Skeletal muscle cell (primary cell): Measurements from ENCODE around the gene TMEM260.

Experiments
- DNase-seq: peaks from one replicate; pipeline ENCODE4 v3.0.0-alpha.2; 2010; ENCODE audit warnings: low read depth
- H3K4me3 ChIP-seq: 2 replicates; pipeline ENCODE4 v1.5.1; 2011; ENCODE audit warnings: low read depth, mild to moderate bottlenecking, control low read depth, low read length, moderate library complexity

TMEM260 gene

DNA sequence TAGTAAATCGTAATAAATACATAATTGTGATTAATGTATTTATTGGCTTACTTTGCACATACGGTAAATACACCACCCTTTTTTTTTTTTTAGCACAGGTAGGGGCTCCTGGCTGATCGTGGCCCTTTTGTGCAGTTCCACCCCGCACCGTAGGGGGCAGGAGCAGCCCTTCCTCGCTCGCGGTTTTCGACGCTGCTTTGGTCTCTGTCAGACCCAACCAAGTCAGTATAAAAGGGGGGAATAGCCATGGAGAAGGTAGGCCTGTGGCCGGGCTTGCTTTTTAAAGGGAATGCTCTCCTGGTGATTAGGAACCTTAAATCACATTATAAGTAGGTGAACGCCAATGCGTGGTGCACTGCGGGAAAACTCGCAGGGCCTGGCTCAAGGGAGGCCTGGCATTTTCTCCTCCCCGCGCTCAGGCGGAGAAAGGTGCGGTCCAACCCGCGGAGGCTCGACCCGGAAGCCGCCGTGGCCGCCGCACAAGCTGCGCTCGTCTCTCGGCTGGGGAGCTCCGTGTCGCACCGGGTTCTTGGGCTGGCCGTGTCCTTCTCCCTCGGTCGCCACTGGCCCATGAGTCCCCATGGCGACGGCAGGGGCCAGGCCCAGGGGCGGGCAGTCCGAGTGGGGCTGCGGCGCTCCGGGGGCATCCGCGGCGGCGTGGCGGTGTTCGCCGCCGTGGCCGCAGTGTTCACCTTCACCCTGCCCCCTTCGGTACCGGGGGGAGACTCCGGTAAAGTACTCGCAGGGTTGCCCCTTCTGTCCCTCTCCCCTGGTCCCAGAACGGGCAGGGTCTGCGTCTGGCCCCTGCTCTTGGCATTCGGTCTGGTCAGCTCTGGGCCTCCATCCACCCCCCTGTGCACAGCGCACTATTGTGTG, at the start of gene TMEM260:
Gene TMEM260, plus strand, starts transcription at position 454 of the 876 bp plus-strand sequence. Its CDS starts 117 bp downstream, at position 571.
- DNase-seq = peak; percentile 52
- peak within 1 kb of the TSS; percentile 94 for H3K4me3 ChIP-seq

DNA sequence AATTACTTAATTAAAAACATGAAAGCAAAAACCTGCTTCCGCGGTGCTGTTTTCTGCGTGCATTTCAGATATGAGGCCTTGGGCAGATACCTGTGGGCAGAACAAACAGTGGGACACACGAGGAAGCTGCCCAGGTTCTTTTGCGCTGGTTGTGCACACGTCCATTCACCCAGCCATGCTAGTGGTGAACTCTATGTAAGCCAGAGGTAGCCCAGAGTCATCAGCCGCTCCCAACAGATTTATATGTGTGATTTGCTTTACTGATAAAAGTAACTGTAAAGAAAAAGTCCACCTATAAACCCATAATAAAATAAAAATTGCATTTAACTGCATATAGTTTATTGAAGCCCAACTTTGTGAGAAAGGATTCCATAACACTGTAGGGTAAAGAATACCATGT, 47.1 kb upstream of the TMEM260 start:
- DNase-seq = no peak
- H3K4me3 ChIP-seq = no peak overlapping the region

DNA sequence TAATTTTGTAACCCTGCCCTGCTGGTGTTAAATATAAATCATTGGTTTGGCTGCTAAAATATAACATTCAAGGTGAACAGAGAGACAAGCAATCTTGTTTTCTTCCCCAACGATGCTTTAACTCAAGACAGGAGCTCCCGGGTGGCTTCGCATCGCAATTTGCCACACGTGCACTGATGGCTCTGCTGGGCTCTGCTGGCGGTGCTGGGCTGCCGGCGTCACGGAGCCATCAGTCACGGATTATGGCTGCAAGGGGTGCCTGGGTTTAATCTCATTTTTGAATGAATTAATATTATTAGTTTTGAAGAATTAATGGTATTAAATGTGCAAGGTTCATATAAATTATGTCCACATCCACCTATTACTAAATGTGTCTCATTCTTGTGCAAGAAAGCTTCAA, 44.9 kb upstream of the TMEM260 start:
- no peak overlapping the region for H3K4me3 ChIP-seq
- no peak for DNase-seq

DNA sequence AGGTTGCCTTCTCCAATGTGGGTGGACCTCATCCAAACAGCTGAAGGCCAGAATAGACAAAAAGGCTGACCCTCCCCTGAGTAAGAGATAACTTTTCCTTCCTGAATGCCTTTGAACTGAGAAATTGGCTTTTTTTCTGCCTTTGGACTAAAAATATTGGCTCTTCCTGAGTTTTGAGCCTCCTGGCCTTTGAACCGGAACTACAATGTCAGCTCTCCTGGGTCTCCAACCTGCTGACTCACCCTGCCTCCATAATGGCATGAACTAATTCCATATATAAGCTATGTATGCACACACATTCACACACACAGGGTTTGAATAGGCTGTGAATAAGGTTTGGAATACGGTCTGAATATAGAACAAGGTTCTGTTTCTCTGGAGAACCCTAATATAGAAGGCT, 39.7 kb upstream of the TMEM260 start:
- H3K4me3 ChIP-seq = no peak overlapping the region
- no peak for DNase-seq

DNA sequence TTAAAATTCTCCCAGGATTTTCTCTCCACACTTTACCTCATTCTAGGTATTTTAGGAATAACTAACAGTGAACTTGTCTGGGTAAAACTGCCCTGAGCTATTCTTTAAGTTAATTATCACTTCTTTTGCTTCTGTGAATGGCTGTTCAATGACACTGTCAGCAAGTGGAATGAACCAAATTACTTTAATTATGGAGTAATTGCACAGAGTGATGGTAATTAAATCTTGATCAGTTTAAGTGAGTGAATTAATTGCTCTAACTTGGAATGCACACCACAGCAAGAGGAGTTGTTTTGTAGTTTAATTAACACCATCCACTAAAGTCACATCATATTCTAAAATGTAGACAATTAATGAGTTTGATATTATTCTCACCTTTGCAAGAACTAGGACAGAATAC, 36.2 kb upstream of the TMEM260 start:
- DNase-seq = no peak
- no peak overlapping the region for H3K4me3 ChIP-seq

DNA sequence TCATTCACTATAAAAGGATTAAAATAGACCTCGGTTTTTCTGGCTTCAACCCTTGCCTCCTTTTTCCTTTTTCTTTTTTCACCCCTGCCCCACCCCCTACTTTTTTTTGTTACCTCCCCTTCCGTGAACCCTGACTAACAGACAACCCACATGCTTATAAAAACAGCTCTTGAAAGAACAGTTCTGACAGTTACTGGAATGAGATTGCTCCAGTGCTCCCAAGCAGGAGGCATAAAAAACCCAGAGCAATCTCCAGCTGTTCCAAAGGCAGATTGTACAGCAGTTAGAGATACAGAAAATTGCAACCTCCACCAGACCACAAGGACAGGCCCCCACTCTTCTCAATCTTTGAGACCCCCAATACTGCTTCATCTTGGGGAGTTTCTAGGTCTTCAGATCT, 29.9 kb upstream of the TMEM260 start:
- no peak overlapping the region for H3K4me3 ChIP-seq
- DNase-seq = no peak

DNA sequence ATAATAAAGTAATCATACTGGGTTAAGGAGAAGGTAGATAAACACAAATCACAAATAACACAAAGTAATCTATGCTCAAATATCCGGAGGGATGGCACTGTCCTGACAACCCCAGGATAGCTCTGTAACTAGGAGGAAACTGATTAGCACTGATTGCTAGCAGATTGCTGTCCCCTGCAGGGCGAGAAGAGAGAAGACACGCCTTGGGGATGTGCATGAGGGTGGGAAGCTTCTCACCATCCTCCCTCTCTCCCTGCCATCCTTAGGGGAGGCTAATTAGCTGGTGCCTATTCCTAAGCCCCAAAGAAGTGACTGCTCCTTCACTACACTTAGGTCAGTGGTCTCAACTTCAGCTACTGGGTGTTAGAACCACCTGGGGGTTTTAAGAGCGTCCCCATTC, 27.0 kb upstream of the TMEM260 start:
- no peak for DNase-seq
- H3K4me3 ChIP-seq = no peak overlapping the region

DNA sequence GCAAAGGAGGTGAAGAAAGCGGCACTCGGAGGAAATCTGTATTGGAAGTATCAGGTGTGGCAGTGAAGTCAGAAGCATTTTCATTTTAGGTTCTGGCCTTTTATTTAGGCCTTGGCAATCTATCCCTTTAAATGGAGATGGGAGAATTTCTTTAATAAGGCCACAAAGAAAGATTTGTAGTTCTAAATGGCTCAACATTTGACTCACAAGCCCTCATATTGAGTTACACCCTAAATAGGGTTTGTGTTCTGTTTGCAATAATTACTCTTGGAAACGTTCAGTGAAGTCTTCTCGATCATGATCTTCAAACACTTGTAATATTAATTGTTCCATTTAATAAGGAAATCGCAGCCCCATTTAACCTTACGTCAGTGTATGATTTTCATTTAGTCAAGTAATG, 25.3 kb upstream of the TMEM260 start:
- no peak for DNase-seq
- no peak overlapping the region for H3K4me3 ChIP-seq

DNA sequence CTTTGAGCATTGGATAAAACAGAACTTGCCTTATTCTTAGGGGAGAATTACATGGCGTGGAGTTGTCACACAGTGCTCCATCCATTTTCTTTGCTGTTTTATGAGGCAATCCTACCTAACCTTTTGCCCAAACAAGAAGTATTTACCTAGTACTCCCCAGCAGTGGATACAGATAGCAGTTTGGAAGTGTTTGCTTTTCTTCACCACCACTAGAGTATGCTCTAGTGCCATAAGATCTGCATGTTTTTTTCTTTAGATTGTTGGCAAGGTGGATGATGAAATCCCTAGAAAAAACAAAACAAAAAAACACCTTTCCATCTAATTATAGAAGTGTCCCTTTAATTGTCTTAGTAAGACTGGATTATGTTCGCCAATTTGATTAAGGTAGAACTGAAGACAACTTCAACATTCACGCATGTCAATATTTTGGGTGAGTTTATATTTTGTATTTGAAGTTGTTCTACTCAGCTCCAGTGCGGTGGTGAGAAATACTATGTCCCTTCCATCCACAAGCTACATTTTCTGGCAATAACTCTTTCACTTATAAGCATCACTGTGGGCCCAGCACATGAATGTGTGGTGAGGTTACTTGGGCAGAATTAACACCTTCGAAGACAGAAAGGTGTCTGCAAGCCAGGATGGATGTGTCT, 23.6 kb upstream of the TMEM260 start:
- no peak for DNase-seq
- no peak overlapping the region for H3K4me3 ChIP-seq

DNA sequence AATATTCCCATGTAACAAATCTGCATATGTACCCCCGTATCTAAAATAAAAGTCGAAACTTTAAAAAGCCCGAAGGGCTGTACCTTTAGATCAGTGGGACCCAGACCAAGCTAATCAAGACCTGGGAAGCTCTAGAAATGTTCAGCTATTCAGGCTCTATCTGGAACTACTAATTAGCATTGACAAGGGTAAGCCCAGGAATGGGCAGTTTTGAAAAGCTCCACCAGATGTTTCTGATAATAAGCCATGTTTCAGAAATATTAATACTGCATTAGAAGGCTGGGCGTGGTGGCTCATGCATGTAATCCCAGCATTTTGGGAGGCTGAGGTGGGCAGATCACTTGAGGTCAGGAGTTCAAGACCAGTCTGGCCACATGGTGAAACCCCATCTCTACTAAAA, 20.4 kb upstream of the TMEM260 start:
- no peak for DNase-seq
- no peak overlapping the region for H3K4me3 ChIP-seq

DNA sequence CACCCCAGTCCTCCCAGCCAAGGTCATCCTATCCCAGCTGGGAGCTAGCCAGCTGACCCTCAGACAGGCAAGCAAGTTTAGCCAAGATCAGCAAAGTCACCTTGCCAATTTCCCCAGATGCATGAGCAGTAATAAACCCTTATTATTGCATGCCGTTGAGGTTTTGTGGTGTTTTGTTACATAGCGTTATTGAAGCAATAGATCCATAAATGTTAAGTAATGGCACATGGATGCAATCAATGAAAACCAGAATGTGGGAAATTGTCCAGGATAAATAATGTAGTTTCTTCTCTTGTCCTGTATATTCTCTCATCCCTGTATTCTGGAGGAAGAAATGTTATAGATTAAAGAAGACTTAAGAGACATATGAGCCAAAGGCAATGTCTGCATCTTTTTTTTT, 18.0 kb upstream of the TMEM260 start:
- no peak overlapping the region for H3K4me3 ChIP-seq
- DNase-seq = no peak

DNA sequence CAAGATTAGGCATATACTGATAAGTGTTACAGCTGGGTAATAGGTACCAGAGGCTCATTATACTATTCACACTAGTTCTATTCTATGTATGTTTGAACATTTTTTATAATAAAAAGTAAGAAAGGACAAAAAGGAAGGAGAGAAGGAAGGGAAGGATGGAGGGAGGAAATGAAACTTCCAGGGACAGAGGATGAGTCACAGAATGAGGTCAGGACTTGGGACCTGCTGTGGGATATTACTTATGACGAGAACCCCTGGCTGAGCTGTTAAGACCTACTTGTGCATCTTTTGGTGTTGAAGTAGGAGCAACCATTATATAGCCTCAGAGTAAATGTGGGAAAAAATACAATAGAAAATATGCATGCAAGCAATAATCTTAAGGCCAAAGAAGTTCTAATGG, 16.7 kb upstream of the TMEM260 start:
- no peak for DNase-seq
- H3K4me3 ChIP-seq = no peak overlapping the region

DNA sequence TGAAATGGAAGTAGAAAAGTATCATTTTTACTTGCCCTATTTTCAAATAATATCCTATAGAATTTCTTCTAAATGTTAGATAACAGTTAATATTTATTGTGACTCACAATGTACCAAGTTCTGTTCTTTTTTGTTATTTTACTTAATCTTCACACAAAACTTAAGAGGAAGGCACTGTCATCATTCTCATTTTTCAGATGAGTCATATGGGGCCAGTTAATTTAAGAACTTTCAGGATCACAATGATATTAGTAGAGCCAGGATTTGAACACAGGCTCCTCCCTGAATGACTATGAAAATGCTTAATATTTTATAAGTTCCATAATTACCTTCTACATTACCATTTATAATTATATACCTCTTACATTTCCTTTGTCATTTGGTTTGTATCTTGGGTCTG, 10.4 kb upstream of the TMEM260 start:
- DNase-seq = no peak
- H3K4me3 ChIP-seq = no peak overlapping the region

DNA sequence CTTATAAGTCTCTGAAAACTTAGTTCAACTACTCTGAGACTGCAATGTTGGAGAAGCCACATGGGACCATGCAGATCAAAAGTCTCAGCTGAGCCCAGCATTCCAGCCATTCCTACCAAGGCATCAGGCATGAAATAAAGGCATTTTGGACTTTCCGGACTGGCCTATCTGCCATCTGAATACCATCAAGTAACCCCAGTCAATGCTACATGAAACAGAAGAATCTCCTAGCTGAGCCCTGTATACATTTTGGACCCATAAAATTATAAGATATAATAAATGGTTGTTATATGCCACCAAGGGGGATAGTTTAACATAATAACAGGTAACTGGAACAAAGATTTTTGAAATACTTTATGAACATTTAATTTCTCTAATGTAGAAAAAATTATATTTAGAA, 9.3 kb upstream of the TMEM260 start:
- no peak for DNase-seq
- H3K4me3 ChIP-seq = no peak overlapping the region

DNA sequence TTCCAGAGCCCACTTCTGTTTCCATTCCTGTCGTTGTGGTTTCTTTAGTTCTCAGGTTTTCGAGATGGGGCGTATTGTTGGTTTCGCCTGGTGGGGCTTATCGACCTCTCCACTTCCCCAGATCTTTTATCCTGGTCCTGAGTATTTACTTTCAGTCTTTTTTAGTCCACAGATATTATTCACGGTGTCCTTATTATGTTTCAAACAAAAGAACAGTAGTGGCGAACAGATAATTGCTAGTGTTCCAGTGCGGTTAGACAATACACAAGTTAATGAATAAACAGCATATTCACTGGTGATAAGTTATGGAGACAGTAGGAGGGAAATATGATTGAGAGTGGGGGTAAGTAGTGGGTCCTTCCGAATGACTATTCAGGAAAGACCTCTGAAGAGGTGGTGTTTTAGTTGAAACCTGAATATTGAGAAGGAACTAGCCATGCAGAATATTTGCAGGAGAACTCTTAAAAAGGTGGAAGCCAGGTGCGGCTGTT, 668 bp downstream of the TMEM260 start:
- H3K4me3 ChIP-seq = peak overlapping the region; percentile 94

DNA sequence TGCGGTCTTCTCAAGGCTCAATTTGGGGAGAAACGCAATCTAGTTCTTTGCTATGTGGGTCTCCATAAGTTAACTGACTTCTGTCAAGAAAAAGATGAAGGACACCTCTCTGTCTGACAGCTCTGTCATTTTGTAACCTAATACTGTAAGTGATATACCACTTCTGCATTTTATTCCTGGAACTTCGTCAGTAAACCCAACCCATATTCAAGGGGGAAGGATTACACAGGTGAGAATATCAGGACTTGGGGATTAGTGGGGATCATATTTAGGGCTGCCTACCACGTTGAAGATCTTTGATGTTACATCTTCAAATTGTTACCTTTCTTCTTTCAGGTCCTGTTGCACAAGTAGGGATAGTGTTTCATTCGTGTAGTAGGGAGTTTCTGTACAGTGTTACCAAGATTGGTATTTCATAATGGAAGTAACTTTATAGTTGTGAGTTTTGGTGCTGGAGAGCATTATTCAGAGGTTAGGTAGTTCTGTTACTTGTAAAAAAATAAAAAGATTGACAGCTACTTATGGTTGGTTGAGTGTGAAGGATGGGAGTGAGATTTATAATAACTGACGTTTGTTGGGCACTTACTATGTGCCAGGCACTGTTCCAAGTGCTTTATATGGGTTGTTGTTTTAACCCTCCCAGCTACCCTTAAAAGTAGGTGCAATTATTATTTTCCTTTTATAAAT, 1.6 kb downstream of the TMEM260 start:
- no peak for DNase-seq
- H3K4me3 ChIP-seq = peak overlapping the region; percentile 94

More for the DNA sequence above, 668 bp downstream of the TMEM260 start:
- DNase-seq = no peak

DNA sequence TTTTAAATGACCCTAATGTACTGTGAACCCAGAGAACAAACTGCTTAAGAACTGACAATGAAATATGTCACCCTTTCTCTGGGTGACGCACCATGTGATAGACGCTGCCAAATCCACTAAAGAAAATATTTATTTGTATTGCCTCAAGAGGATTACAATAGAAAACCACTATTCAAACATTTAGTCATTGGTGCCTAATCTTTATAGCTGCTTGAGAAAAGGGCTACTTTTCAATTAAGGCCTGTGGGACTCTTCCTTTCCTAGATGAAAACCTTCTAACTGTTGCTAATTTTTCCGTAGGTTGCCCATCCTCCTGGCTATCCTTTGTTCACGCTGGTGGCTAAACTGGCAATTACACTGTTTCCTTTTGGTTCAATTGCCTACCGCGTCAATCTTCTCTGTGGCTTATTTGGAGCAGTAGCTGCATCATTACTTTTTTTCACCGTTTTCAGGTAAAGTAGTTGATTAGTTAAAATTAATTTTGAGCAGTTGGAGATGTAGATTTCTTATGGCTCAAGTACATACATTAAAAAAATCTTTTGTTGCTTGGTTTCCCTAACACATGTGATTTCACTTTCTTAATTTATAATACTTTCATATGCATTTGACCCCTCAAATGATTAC, 6.0 kb downstream of the TMEM260 start:
- no peak for DNase-seq
- H3K4me3 ChIP-seq = no peak overlapping the region

DNA sequence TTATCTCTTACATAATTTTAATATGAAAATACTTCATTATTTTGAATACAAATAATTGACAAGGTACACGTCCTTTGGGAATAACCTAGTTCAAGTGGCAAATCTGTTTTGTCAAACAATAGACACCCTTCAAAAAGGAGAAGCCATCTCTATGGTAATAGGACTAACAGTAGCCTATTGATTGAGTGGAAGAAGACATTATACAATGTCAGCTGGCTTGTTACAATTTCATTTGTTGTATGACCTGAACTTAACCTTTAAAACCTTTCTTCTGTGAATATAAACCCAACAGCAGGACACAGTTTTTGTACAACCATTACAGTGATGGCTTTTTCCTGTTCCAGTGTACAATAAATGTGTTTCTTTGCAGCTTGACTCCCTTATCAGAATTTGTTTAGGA, 8.1 kb downstream of the TMEM260 start:
- no peak overlapping the region for H3K4me3 ChIP-seq
- no peak for DNase-seq

DNA sequence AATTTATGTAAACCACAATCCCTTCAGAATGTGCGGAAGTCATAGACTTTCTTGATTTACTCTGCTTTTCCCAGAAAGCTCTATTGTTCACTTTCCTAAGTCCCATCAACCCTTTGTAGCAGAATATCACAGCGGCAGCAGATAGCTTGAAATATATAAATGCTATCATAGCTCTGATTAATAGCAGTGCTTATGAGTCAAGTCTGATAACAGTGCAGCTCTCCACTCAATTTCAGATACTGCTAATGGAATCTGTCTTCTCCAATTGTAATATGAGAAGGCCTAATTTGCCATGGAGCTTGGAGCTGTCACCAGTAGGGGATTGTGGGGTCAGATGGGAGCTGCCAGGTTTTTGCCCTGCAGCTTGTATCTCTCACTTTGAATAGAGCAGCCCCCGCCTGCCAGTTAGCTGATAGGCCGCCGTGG, 10.9 kb downstream of the TMEM260 start:
- DNase-seq = no peak
- H3K4me3 ChIP-seq = no peak overlapping the region
